HG02943 (cell line): ENCODE data around the gene LRRC18.

Experiments
- ATAC-seq: cut with Tn5 transposase; IDR thresholded peaks from one replicate; pipeline ENCODE4 v1.9.1; 2021; ENCODE audit warnings: mild to moderate bottlenecking, low read depth, moderate library complexity; ENCODE audit not compliant: unreplicated experiment

Gene LRRC18

DNA sequence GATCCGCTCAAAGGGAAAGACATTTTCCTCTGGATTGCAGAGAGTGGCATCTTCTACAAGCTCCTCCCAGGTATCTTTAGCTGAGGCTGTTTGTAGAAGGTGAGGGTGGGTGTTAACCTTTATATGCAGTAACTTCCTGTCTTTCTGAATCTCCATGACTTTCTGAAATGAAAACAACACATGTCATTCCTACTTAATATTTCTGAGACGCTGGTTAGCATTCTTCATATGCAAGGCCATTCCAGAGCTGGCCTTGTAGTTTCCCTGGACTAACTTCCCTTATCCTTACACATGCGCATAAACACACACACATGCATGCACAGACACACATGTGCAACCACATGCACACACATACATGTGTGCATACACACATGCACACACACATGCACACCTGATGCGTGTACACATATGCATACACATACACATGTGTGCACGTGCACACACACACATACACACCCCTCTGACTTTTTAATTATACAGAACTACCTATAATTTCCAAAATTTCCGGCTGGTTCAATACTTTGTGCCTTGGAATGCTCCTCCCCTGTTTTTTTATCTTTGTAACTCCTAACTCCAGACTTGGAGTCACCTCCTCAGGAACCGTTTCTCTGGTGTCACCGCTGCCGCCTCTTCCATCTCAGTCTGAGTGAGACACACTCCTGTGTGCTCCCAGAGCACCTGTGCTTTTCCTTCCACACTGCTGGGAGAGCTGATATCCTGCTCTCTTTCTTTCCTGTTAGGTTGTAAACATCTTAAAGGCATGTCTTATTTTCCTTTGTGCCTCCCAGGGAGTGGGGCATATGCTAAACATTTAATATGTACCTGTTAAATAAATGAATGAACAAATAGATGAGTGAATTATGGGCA lies 55.2 kb downstream of the LRRC18 start:
- ATAC-seq = no peak

DNA sequence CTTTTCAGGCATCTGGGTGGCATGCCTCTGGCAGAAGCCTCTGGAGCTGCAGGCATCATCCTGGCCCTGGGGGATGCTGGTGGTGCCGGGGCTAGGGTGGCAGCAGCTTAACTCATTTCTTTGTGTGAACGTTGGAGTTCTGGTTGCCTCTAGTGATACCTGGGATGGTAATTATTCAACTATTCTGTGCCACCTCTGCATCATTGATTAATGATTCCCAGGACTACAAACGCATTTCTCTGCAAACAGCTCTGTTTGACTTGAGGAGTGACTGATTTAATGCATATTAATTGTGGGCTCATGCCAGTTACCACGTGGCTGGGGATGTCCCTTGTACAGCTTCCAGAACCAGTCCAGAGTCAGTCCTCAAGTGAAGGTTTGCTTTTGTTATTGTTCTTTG lies 55.9 kb downstream of the LRRC18 start:
- ATAC-seq = no peak

DNA sequence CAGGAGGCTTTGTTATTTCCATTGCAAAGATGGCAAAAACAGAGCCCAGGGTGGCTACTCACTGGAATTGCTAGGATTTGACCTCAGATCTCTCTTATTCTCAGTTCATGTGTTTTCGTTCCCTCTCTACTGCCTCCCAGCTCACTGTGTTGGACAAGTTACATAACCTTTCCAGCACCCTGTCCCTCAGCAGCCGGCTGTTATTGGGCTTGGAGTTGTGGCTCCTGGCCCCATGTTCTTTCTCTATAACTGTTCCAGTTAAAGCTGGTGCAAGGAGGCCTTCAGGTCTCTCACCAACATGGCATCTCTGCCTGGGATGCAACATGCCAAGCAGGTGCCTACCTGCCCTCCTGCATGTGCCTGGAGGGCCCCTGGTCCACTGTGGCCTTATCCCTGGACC lies 56.8 kb downstream of the LRRC18 start:
- ATAC-seq = no peak

DNA sequence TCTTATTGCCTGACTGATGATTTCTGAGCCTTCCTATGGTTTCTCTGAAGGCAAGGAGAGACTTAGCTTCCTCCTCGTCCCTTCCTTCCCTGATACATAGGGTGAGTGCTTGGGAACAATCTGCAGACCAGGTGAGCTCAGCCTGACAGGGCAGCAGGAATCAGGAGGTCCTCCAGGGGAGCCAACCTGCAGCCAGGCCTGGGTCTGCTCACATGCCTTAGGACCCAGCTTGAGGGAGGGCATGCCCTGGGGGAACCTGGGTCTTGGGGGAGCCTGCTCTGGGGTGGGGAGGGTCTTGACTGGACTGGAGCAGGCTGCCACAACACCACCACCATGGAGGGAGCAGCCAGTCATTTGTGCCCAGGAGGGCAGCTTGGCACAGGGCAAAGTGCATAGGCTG lies 57.7 kb downstream of the LRRC18 start:
- ATAC-seq = no peak

DNA sequence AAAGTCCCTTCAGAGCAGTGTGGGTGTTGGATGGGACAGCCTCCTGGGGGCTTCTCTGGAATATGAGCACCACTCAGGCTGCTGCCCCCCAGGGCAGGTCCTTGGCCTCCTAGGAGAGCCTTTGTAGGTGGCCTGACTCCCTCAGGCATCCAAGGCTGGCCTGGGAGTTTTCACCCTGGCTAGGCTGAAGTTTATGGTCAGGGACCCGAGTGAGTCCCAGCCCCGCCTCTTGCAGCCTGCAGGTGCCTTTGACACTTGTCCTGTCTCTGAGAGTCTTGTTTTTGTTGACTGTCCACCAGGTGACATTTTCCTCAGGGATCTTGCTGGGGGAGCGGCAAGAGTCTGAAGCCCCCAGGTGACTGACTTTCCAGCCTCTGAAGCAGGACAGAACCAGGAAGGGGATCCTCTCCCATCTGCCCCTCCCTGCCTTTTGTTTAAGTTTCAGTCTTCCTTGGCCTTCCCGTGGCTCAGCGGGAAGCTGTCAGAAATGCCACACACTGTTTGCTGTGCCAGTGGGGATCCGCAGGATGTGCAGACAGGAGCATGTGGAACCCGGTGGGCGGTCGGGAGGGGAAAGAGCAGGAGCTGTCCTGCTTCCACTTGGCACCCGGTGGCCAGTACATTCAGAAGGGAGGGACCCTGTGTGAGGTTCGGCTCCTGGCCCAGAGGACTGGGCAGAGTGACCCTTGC lies 59.5 kb downstream of the LRRC18 start:
- ATAC-seq = no peak

DNA sequence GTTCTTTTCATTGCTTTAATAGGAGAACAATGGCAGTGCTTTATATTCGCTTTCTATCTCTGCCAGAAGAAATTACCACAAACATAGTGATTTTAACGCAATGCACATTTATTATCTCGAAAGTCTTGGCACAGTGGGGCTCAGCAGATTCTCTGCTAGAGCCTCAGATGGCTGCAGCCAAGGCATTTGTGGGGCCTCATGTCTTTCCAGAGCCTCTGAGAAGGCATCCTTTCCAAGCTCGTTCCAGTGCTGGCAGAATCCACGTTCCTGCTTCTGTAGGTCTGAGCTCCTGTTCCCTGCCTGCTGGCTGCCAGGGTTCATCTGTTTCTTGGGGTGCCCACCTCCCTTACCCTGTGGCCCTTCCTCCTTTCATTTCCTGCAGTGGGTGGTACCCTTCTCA lies 60.2 kb downstream of the LRRC18 start:
- no peak for ATAC-seq

DNA sequence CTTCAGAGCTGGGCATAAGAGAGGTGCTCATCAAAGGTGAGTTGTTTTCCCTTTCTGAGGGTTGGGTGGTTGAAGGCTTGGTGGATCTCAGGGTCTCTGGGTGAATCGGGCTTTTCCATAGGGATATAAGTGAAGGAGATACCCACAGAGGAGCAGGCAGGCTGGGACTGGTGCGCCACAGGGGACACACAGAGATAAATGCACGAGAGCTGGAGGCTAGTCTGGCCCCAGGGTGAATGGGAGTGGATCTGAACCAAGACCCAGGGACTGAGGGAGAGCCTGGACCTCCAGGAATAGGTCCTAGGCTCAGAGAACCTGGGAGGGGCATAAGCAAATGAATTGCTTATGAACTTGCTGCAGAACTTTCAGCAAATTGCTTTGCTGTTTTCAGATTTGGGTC lies 61.5 kb downstream of the LRRC18 start:
- ATAC-seq = no peak

DNA sequence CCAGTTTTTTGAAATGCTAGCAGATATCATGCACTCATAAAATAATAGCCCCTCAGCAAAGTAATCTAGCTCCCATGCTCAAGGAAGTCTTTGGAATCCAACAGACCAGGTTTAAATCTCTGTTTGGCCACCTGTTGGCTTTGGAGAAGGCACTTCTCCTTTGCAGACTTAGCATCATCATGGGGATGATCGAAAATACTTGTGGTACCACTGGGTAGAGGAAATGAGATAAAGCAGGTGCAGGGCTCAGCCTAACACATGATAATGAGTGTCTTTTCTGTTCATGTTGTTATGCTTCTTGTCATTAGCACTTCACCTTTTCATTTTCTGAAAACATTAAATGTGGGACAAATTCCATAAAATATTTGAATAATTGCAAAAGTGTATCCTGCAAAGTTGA lies 67.4 kb downstream of the LRRC18 start:
- ATAC-seq = no peak
